CD4-positive, alpha-beta T cell treated with Interleukin-17A for 4 hours (primary cell): ENCODE data around the gene MED17.

Experiments used
- DNase-seq: peaks from one replicate; pipeline ENCODE4 v3.0.0-alpha.2; 2020; ENCODE audit warnings: mixed read lengths

MED17 gene

DNA sequence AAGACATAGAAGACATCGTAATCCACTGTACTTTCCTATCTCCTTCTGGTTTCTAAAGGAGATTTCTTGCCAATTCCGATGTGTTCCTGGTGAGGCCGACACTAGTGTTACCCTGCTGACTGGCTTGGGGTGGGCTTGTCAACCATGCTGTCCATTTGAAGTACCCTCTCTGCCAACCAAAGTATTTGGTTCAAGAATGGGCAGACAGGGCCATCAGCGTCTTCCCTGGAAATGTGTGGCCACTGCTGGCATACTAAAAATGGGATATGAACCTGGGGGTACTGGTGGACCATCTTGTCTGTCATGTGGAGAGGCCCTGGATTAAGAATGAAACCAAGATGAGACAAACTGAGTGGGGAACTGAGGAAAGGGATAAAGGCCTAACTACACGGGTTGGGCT lies 68.2 kb downstream of the MED17 start:
- no peak for DNase-seq

DNA sequence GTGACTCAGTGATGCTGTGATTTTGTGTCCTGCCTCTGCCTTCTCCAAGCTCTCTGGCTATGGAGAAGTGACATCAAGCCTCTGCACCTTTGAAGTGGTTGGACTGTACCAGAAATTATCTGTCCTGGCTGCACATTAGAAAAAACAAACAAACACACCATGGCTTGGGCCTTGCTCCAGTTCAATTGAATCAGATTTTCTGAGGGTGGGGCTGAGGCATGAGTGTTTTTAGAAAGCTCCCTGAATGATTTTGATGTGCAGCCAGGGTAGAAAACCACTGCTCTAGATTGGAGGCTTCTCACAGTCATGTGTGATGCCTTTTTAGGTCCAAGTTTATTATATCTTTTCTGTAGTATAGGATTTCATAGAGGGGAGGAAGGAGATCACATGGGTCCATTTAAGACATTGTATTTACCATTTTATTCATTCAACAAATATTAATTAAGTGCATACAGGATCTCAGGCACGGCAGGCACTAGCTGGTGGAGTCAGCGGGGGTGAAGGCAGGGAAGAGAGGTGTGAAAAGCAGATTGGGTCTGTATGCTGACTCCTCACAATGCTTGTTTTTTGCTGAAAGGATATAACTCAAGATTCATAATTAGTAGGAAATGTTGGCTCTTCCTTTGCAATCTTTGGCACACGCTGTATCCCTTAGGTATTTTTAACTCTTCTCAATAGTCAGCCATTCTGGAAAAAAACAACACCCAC lies 73.5 kb downstream of the MED17 start:
- no peak for DNase-seq

DNA sequence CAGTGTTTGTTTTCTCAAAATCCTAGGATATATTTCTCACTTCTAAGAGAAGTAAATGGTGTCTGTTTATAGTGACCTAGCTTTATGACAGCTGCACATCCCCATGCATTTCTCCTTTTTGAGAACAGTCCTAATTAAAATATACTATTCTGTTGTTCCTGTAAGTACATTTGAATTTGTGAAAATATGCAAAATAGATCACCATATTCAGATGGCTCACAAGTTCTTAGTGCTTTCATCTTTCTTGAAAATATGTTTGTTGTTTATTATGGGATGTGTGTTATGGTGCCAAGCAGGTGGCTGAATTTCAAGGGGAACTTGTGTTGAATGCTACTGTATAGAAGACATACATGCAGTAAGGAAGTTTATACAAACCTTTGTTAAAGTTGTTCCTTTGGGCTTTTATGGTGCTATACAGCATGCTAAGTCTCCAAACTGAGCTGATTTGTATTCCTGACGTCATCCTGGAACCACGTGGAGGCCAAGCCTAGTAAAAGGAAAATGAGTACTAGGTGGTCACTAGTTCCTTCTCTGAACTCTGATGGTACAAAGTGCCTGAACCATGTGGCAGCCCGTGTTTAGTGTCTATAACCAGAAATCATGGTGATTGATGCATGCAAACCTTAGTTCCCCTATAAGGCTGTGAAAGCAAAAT lies 74.2 kb downstream of the MED17 start:
- no peak for DNase-seq

DNA sequence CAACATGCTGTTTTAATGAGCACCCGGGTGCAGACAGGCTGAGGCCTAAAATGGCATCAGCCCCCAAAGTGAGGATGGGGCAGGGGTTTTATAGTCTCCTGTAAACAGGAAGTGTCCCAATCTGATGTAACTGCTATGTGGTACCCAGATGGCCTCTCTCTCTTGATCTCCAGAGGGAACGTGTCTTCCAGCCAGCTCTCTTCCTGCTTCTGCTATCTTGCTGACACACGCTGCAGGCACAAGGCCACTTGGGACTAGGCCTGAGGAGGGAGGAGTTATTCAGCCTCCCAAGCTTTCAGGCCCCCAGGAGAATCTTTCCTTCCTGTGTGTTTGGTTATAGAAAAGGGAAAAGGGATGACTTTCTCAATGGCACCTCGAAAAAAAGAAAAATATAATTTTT lies 77.7 kb downstream of the MED17 start:
- no peak for DNase-seq
